OCI-LY3 (cell line): Measurements from ENCODE around the gene PCF11.

Experiments used
- H2AFZ ChIP-seq: fragments of 200-600, 300-600 bp; shearing (Covaris generic); 2 replicates; pipeline ENCODE4 v1.6.0; 2014; ENCODE audit warnings: antibody characterized with exemption, low read depth, low read length
- H3K27ac ChIP-seq: fragments of 200-600, 300-600 bp; sonication (generic); 2 replicates; pipeline ENCODE4 v1.5.1; 2014; ENCODE audit warnings: mild to moderate bottlenecking, low read length, moderate library complexity, mixed read lengths
- H3K27me3 ChIP-seq: fragments of 200-600, 300-600 bp; sonication (generic); 2 replicates; pipeline ENCODE4 v1.6.1; 2014; ENCODE audit warnings: low read depth, low read length, mixed read lengths
- H3K36me3 ChIP-seq: fragments of 200-600, 300-600 bp; sonication (generic); replicated peaks from 2 replicates; pipeline ENCODE3; 2014; ENCODE audit warnings: low read depth, low read length, mixed read lengths
- H3K4me1 ChIP-seq: fragments of 300-600, 200-600 bp; sonication (generic); 2 replicates; pipeline ENCODE4 v1.6.1; 2014; ENCODE audit warnings: low read length, mixed read lengths
- H3K4me2 ChIP-seq: fragments of 200-600, 300-600 bp; sonication (generic); 2 replicates; pipeline ENCODE4 v1.6.1; 2014; ENCODE audit warnings: low read length, mixed read lengths
- H3K4me3 ChIP-seq: fragments of 300-600, 200-600 bp; sonication (generic); 2 replicates; pipeline ENCODE4 v1.5.1; 2014; ENCODE audit warnings: antibody characterized with exemption, mild to moderate bottlenecking, low read length, moderate library complexity
- H3K79me2 ChIP-seq: fragments of 300-600, 200-600 bp; shearing (Covaris generic); 2 replicates; pipeline ENCODE4 v1.6.1; 2014; ENCODE audit warnings: mild to moderate bottlenecking, low read length, mixed read lengths
- H3K9ac ChIP-seq: fragments of 300-600, 200-600 bp; shearing (Covaris generic); 2 replicates; pipeline ENCODE4 v1.6.0; 2014; ENCODE audit warnings: mild to moderate bottlenecking, low read length, moderate library complexity
- H3K9me3 ChIP-seq: fragments of 200-600, 300-600 bp; shearing (Covaris generic); 2 replicates; pipeline ENCODE4 v1.6.1; 2014; ENCODE audit warnings: low read length, mixed read lengths; ENCODE audit not compliant: insufficient read depth
- H4K20me1 ChIP-seq: fragments of 200-600, 300-600 bp; sonication (generic); 2 replicates; pipeline ENCODE4 v1.6.1; 2016; ENCODE audit warnings: low read length, mixed read lengths; ENCODE audit not compliant: insufficient read depth
- EZH2phosphoT487 ChIP-seq: fragments of 200-600 bp; shearing (Covaris generic); IDR thresholded peaks from 2 replicates; pipeline ENCODE4 v1.6.1; 2018; ENCODE audit warnings: antibody characterized with exemption, mixed run types, low read depth
- TF ChIP-seq, protein P1 (sequence below): fragments of 200-600, 300-600 bp; sonication (generic); IDR thresholded peaks from 2 replicates; pipeline ENCODE4 v1.5.1; 2014; ENCODE audit warnings: antibody characterized with exemption, low read length, low read depth

Gene PCF11

DNA sequence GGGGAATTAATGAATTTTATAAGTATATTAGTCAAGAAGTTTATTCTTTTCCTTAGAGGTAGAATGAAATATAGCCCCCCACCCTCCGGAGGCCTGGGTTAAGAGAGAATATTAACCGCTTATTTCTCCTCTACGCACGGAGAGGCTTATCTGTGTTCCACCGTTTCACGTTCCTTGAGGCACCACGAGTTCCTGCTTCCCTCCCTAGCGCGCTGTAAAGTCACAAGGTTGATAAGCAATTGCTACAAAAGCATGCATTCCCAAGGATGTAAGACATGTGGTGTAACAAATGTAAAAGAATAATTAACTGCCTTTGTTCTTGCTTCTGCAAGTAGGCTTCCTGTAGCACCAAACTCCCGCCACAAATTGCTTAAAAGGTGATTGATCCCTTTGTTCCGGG, 35.1 kb downstream of the PCF11 start:
- no peak overlapping the region for H3K4me3 ChIP-seq
- no peaks in the 10 kb centered on the region for H4K20me1 ChIP-seq
- no peaks in the 10 kb centered on the region for H3K27me3 ChIP-seq
- H3K27ac ChIP-seq: no peak overlapping the region
- H3K36me3 ChIP-seq: peaks cover 3% of the 10 kb centered on the region
- TF ChIP-seq EZH2phosphoT487: no peak
- TF ChIP-seq, protein P1, sequence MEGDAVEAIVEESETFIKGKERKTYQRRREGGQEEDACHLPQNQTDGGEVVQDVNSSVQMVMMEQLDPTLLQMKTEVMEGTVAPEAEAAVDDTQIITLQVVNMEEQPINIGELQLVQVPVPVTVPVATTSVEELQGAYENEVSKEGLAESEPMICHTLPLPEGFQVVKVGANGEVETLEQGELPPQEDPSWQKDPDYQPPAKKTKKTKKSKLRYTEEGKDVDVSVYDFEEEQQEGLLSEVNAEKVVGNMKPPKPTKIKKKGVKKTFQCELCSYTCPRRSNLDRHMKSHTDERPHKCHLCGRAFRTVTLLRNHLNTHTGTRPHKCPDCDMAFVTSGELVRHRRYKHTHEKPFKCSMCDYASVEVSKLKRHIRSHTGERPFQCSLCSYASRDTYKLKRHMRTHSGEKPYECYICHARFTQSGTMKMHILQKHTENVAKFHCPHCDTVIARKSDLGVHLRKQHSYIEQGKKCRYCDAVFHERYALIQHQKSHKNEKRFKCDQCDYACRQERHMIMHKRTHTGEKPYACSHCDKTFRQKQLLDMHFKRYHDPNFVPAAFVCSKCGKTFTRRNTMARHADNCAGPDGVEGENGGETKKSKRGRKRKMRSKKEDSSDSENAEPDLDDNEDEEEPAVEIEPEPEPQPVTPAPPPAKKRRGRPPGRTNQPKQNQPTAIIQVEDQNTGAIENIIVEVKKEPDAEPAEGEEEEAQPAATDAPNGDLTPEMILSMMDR: no peak
- H3K9ac ChIP-seq: no peak overlapping the region
- H3K4me1 ChIP-seq: peaks cover 15% of the 10 kb centered on the region
- no peaks in the 10 kb centered on the region for H3K9me3 ChIP-seq
- peaks cover 19% of the 10 kb centered on the region for H3K79me2 ChIP-seq
- peak overlapping the region; percentile 93; the same call in 1 of the 2 replicates for H3K4me2 ChIP-seq
- no peak overlapping the region for H2AFZ ChIP-seq

DNA sequence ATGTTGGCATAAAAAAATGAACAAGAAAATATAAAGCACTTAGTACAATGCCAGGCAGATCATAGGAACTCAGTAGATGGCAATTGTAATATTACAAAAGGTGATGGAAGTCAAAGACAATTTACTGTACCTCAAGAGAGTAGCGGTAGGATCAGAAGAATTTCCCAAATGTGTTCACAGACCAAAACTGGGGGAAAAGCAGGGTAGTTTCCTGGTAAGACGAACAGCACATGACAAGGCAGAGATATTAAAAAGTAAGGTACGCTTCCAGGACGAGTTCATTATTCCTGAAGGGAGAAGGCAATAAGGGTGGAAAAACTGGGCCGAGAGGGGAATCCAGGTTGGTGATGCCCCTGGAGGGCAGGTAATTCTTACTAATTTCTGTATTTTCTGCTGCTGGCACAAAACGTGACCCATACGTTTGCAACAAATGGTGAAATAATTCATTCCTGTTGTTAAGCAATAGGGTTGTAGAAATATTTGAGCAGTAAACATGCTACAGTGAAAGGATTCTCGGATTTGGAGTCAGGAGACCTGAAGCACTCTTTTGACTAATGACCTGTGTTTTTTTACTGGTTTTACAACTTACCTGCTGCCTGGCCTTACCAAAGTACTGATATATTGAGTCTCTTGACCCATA, 35.8 kb downstream of the PCF11 start:
- Histone ChIP-seq H2AFZ (peak overlapping the region; percentile 85), H4K20me1 (no peaks in the 10 kb centered on the region), H3K9ac (peak overlapping the region; percentile 77), H3K27me3 (no peaks in the 10 kb centered on the region), H3K27ac (peak overlapping the region; percentile 30; the same call in 1 of the 2 replicates), H3K4me1 (peaks cover 15% of the 10 kb centered on the region), H3K9me3 (no peaks in the 10 kb centered on the region), H3K4me2 (peak overlapping the region; percentile 93), H3K79me2 (peaks cover 19% of the 10 kb centered on the region), H3K36me3 (peaks cover 3% of the 10 kb centered on the region), H3K4me3 (peak overlapping the region; percentile 82)
- TF ChIP-seq, protein P1: no peak

DNA sequence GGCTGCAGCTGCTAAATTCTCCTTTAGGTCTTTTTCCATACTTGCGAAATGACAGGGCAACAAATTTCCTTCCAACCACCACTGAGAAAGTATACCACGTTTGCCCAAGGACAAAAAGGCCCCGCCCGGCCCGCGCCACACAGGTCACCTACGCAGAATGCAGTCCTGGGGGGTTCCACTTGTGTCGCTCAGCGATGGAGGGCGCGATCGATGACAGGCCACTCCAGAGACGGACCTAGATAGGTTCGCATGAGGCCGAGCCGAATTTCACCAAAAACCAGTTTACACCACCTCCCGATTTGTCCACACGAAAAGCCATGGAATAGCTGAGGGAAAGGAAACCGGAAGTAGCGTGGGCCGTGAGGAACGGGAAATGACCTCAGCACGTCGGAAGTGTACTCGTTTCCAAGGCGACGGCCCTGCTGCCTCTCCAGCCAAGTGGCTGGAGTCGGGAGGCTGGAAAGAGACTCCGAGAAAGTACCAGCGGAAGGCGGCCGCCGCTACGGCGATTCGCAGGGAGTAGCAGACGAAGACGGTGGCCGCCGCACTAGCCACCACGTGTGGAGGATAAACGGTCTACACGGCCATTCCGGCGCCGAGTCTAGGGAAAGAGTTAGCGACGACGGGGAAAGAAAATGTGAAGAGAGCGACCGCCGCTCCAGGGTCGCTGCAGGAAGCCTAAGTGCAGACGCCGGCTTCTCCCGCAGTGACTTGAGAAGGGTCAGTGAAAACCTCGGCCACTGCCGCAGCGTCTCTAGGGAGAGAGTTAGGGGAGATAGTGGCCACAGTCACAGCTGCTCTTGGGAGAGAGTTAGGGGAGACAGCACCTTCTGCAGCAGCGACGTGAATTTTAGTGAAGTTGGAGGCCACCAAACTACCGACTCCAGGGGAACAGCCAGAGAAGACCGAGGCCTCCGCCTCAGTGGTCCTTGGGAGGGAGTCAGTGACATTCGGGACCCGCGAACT, 36.7 kb downstream of the PCF11 start, which contains the start of gene ANKRD42:
ANKRD42 (plus strand) TSS at position 398 of the 966 bp plus-strand sequence. CDS start 959 bp downstream, outside the sequence.
- Histone ChIP-seq H4K20me1 (no peaks in the 10 kb centered on the region), H3K27ac (peak within 1 kb of the TSS; percentile 30), H3K9ac (peak within 1 kb of the TSS; percentile 77), H3K4me1 (peaks cover 15% of the 10 kb centered on the region), H2AFZ (peak within 1 kb of the TSS; percentile 85), H3K79me2 (peaks cover 19% of the 10 kb centered on the region), H3K4me3 (peak within 1 kb of the TSS; percentile 82), H3K4me2 (peak within 1 kb of the TSS; percentile 93), H3K36me3 (peaks cover 3% of the 10 kb centered on the region), H3K27me3 (no peaks in the 10 kb centered on the region), H3K9me3 (no peaks in the 10 kb centered on the region)
- TF ChIP-seq, protein P1: no peak
- no peak for TF ChIP-seq EZH2phosphoT487
